Measurements from ENCODE around the gene FASN.

- no peak for TF ChIP-seq CTCF (conservative IDR thresholded peaks at IDR 0.05; ENCODE audit: low read length)
- TF ChIP-seq EZH2phosphoT487 (IDR thresholded peaks at IDR 0.05; ENCODE audit: borderline replicate concordance, low read depth, low read length): no peak
Observed at GRCh38 chr17:82087961-82088837, 9.8 kb downstream of the FASN start.
